SK-N-SH (cell line): ENCODE data around the gene SLC12A5. TPM values are rescaled to one million over a fixed set of nuclear protein-coding genes. Genes with fewer than 3 reads are reported as not detected.

Experiments used
- CTCF ChIA-PET: fragments of 300-600, 350-600 bp; formaldehyde crosslinking; extraction: SDS; loops from one replicate; lab custom pipeline; 2021; lab: Yijun Ruan, JAX
- POLR2A ChIA-PET: fragments of 350-600 bp; sonication (Branson Sonifier 250); formaldehyde crosslinking; extraction: SDS; loops from one replicate; lab custom pipeline; 2020; ENCODE audit warnings: antibody characterized with exemption, inconsistent platforms; lab: Yijun Ruan, JAX
- DNase-seq: peaks from one replicate; pipeline ENCODE4 v3.0.0; 2012
- H2AFZ ChIP-seq: fragments of 200-600 bp; sonication (generic); 2 replicates; pipeline ENCODE4 v1.8.1; 2016; ENCODE audit warnings: antibody characterized with exemption, mild to moderate bottlenecking, low read depth
- H3F3A ChIP-seq: fragments of 200-600 bp; sonication (generic); replicated peaks from 2 replicates; pipeline ENCODE3; 2016; ENCODE audit warnings: antibody characterized with exemption, mild to moderate bottlenecking; ENCODE audit not compliant: insufficient read depth
- H3K27ac ChIP-seq, 2 experiments: fragments of 200-500 bp in 1 of 2; fragments of 200-600 bp in 1 of 2; sonication (Bioruptor generic) in 1 of 2; sonication (generic), shearing (Covaris generic) in 1 of 2; 2 replicates each; pipeline versions ENCODE4 v1.5.1 to v1.6.1; 2014 to 2016; ENCODE audit warnings: low read depth in 2 of 2, inconsistent platforms in 1 of 2, low read length in 1 of 2, mild to moderate bottlenecking in 1 of 2, mixed read lengths in 1 of 2
- H3K27me3 ChIP-seq: fragments of 200-600 bp; sonication (generic), shearing (Covaris generic); 2 replicates; pipeline ENCODE4 v1.6.1; 2016; ENCODE audit warnings: mixed run types; ENCODE audit not compliant: insufficient read depth
- H3K36me3 ChIP-seq, 2 experiments: fragments of 200-500 bp in 1 of 2; fragments of 200-600 bp in 1 of 2; sonication (Bioruptor generic) in 1 of 2; sonication (generic) in 1 of 2; replicated peaks in 1 of 2; 2 replicates each; pipeline versions ENCODE3 to v1.5.1; 2014 to 2016; ENCODE audit warnings: low read length in 1 of 2, mild to moderate bottlenecking in 1 of 2; ENCODE audit not compliant: insufficient read depth in 2 of 2, control insufficient read depth in 1 of 2
- H3K4me1 ChIP-seq, 2 experiments: fragments of 200-500 bp in 1 of 2; fragments of 200-600 bp in 1 of 2; sonication (Bioruptor generic) in 1 of 2; sonication (generic), shearing (Covaris generic) in 1 of 2; 2 replicates each; pipeline versions ENCODE4 v1.5.1 to v1.6.1; 2014 to 2016; ENCODE audit warnings: low read depth in 1 of 2, low read length in 1 of 2, mixed run types in 1 of 2; ENCODE audit not compliant: insufficient read depth in 2 of 2, control insufficient read depth in 1 of 2
- H3K4me2 ChIP-seq: fragments of 200-600 bp; sonication (generic), shearing (Covaris generic); 2 replicates; pipeline ENCODE4 v1.6.1; 2017; ENCODE audit warnings: mixed run types
- H3K4me3 ChIP-seq, 2 experiments: fragments of 200-500 bp in 1 of 2; fragments of 200-600 bp in 1 of 2; sonication (Bioruptor generic) in 1 of 2; sonication (generic), shearing (Covaris generic) in 1 of 2; 2 replicates each; pipeline versions ENCODE4 v1.5.1 to v1.8.1; 2014 to 2016; ENCODE audit warnings: low read depth in 2 of 2, inconsistent platforms in 1 of 2, low read length in 1 of 2, mild to moderate bottlenecking in 1 of 2, mixed read lengths in 1 of 2, moderate library complexity in 1 of 2
- H3K79me2 ChIP-seq: fragments of 200-600 bp; sonication (generic); 2 replicates; pipeline ENCODE4 v1.8.1; 2017; ENCODE audit warnings: mild to moderate bottlenecking; ENCODE audit not compliant: insufficient read depth
- H3K9ac ChIP-seq: fragments of 200-600 bp; sonication (generic); 2 replicates; pipeline ENCODE4 v1.6.1; 2017; ENCODE audit warnings: mixed run types
- H3K9me2 ChIP-seq: fragments of 200-600 bp; sonication (generic); 2 replicates; pipeline ENCODE4 v1.6.1; 2017; ENCODE audit warnings: mixed run types
- H3K9me3 ChIP-seq: fragments of 200-600 bp; sonication (generic); 2 replicates; pipeline ENCODE4 v1.6.1; 2017; ENCODE audit warnings: mixed run types, mild to moderate bottlenecking, moderate library complexity
- H4K20me1 ChIP-seq: fragments of 200-600 bp; sonication (generic); 2 replicates; pipeline ENCODE4 v1.6.1; 2017; ENCODE audit warnings: mild to moderate bottlenecking, mixed run types; ENCODE audit not compliant: insufficient read depth
- ELF1 ChIP-seq: IDR thresholded peaks from 2 replicates; pipeline ENCODE4 v1.4.0; 2012
- EP300 ChIP-seq, 2 experiments: IDR thresholded peaks; 2 replicates each; pipeline versions ENCODE4 v1.4.0 to v1.6.1; 2012; ENCODE audit warnings: borderline replicate concordance in 1 of 2, low read depth in 1 of 2, low read length in 1 of 2
- EZH2phosphoT487 ChIP-seq: fragments of 200-600 bp; sonication (generic); IDR thresholded peaks from 2 replicates; pipeline ENCODE4 v1.6.1; 2017; ENCODE audit warnings: low read depth, mixed run types, mild to moderate bottlenecking, antibody characterized with exemption, moderate library complexity, borderline replicate concordance
- GABPA ChIP-seq: IDR thresholded peaks from 2 replicates; pipeline ENCODE4 v1.4.0; 2012; ENCODE audit warnings: low read depth, mild to moderate bottlenecking
- MEF2A ChIP-seq: IDR thresholded peaks from 2 replicates; pipeline ENCODE4 v1.4.0; 2012; ENCODE audit warnings: low read depth, borderline replicate concordance
- MXI1 ChIP-seq: IDR thresholded peaks from 2 replicates; pipeline ENCODE4 v1.6.1; 2012; ENCODE audit warnings: mild to moderate bottlenecking, low read depth, low read length, improper control_type of control experiment
- NRF1 ChIP-seq: IDR thresholded peaks from 2 replicates; pipeline ENCODE4 v1.6.1; 2012; ENCODE audit warnings: low read depth, mild to moderate bottlenecking, low read length
- RAD21 ChIP-seq: IDR thresholded peaks from 2 replicates; pipeline ENCODE4 v1.6.1; 2012; ENCODE audit warnings: mild to moderate bottlenecking, low read length
- RCOR1 ChIP-seq: fragments of 150-350 bp; IDR thresholded peaks from 2 replicates; pipeline ENCODE4 v1.6.1; 2017; ENCODE audit warnings: antibody characterized with exemption, low read length
- RXRA ChIP-seq: IDR thresholded peaks from 2 replicates; pipeline ENCODE4 v1.4.0; 2012; ENCODE audit warnings: low read depth, mild to moderate bottlenecking, borderline replicate concordance
- TCF12 ChIP-seq: IDR thresholded peaks from 2 replicates; pipeline ENCODE4 v1.4.0; 2012
- YY1 ChIP-seq: IDR thresholded peaks from 2 replicates; pipeline ENCODE4 v1.4.0; 2012; ENCODE audit warnings: low read depth, mild to moderate bottlenecking
- WGBS: methylation state at CpG from one replicate; pipeline ENCODE4 v1.1.6; 2017; ENCODE audit warnings: low lambda C conversion rate; 5-methylcytosine and 5-hydroxymethylcytosine counted together
- polyA plus RNA-seq, 3 experiments: library from polyadenylated mRNA; depleted of rRNA; stranded (reverse); fragments of >200 nt; gene quantifications; 2 replicates each; pipeline ENCODE4 v1.2.3, GENCODE V29; 2012
- TF ChIP-seq, protein P1 (sequence below): IDR thresholded peaks from 2 replicates; pipeline ENCODE4 v1.6.1; 2012; ENCODE audit warnings: mild to moderate bottlenecking, low read depth, low read length, moderate library complexity
- TF ChIP-seq, protein P2 (sequence below): fragments of 200-600 bp; sonication (generic); IDR thresholded peaks from 2 replicates; pipeline ENCODE4 v1.6.1; 2017; ENCODE audit warnings: antibody characterized with exemption, mild to moderate bottlenecking, moderate library complexity
- TF ChIP-seq, protein P3 (sequence below): fragments of 150-350 bp; IDR thresholded peaks from 2 replicates; pipeline ENCODE4 v1.6.1; 2016; ENCODE audit warnings: mild to moderate bottlenecking, low read depth, low read length
- TF ChIP-seq, protein P4 (sequence below): IDR thresholded peaks from 2 replicates; pipeline ENCODE4; 2012

SLC12A5 gene
- polyA plus RNA-seq, 1 of the 3 experiments (the other 2 are of a cell fraction), result 19.9 TPM

DNA sequence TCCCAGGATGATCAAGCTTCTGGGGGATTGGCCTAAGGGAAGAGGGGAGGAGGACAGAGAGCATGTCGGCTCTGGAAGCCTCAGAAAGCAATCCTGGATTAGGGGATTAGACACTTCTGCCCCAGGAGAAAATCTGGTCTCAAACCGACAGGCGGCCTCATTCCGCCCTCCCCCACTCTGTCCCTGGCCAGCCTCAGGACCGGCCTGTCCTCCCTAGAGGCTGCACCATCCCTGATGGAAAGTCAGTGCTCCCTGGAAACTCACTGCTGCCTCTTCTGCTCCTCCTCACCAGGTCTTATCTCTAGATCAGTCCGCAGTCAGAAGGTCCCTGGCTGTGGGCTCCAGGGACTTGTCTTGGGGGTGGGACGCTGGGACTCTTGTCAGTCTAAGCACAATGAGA is 905 bp upstream of the SLC12A5 start:
- peaks cover 13% of the 10 kb centered on the region for H4K20me1 ChIP-seq
- no peak overlapping the region for H3K27ac ChIP-seq
- H3K79me2 ChIP-seq, result no peaks in the 10 kb centered on the region
- no peaks in the 10 kb centered on the region for H3K9me3 ChIP-seq
- 62% methylated on average over 5 of the region's 7 CpGs for WGBS
- H3K27me3 ChIP-seq, result peaks cover 40% of the 10 kb centered on the region
- CTCF ChIA-PET, result interaction anchor here (0.7 to 4.9 kb wide), 5 partner anchors 14 to 384 kb away, joined by 3 to 43 read pairs (median 4); no protein-coding TSS in a partner anchor
- H3K4me1 ChIP-seq, result peaks cover 0 to 11% of the 10 kb centered on the region in 2 experiments; a peak in 1 of 4 replicates
- H3F3A ChIP-seq, result no peaks in the 10 kb centered on the region
- POLR2A ChIA-PET, result no interaction called here
- TF ChIP-seq, protein P1, sequence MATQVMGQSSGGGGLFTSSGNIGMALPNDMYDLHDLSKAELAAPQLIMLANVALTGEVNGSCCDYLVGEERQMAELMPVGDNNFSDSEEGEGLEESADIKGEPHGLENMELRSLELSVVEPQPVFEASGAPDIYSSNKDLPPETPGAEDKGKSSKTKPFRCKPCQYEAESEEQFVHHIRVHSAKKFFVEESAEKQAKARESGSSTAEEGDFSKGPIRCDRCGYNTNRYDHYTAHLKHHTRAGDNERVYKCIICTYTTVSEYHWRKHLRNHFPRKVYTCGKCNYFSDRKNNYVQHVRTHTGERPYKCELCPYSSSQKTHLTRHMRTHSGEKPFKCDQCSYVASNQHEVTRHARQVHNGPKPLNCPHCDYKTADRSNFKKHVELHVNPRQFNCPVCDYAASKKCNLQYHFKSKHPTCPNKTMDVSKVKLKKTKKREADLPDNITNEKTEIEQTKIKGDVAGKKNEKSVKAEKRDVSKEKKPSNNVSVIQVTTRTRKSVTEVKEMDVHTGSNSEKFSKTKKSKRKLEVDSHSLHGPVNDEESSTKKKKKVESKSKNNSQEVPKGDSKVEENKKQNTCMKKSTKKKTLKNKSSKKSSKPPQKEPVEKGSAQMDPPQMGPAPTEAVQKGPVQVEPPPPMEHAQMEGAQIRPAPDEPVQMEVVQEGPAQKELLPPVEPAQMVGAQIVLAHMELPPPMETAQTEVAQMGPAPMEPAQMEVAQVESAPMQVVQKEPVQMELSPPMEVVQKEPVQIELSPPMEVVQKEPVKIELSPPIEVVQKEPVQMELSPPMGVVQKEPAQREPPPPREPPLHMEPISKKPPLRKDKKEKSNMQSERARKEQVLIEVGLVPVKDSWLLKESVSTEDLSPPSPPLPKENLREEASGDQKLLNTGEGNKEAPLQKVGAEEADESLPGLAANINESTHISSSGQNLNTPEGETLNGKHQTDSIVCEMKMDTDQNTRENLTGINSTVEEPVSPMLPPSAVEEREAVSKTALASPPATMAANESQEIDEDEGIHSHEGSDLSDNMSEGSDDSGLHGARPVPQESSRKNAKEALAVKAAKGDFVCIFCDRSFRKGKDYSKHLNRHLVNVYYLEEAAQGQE, result 0 out of 2 replicates have a peak, but pooled peaks have one; percentile 29
- TF ChIP-seq, protein P2, sequence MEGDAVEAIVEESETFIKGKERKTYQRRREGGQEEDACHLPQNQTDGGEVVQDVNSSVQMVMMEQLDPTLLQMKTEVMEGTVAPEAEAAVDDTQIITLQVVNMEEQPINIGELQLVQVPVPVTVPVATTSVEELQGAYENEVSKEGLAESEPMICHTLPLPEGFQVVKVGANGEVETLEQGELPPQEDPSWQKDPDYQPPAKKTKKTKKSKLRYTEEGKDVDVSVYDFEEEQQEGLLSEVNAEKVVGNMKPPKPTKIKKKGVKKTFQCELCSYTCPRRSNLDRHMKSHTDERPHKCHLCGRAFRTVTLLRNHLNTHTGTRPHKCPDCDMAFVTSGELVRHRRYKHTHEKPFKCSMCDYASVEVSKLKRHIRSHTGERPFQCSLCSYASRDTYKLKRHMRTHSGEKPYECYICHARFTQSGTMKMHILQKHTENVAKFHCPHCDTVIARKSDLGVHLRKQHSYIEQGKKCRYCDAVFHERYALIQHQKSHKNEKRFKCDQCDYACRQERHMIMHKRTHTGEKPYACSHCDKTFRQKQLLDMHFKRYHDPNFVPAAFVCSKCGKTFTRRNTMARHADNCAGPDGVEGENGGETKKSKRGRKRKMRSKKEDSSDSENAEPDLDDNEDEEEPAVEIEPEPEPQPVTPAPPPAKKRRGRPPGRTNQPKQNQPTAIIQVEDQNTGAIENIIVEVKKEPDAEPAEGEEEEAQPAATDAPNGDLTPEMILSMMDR, result no peak
- no peak for TF ChIP-seq RAD21
- TF ChIP-seq MEF2A, result no peak
- no peak for TF ChIP-seq YY1
- no peak for TF ChIP-seq EP300 (IDR thresholded peaks at IDR 0.05; ENCODE audit: borderline replicate concordance in 1 of 2, low read depth in 1 of 2, low read length in 1 of 2)
- TF ChIP-seq, protein P3, sequence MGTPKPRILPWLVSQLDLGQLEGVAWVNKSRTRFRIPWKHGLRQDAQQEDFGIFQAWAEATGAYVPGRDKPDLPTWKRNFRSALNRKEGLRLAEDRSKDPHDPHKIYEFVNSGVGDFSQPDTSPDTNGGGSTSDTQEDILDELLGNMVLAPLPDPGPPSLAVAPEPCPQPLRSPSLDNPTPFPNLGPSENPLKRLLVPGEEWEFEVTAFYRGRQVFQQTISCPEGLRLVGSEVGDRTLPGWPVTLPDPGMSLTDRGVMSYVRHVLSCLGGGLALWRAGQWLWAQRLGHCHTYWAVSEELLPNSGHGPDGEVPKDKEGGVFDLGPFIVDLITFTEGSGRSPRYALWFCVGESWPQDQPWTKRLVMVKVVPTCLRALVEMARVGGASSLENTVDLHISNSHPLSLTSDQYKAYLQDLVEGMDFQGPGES, result no peak
- H2AFZ ChIP-seq, result no peak overlapping the region
- DNase-seq, result no peak
- H3K4me3 ChIP-seq, result no peak overlapping the region
- H3K4me2 ChIP-seq, result no peak overlapping the region
- no peaks in the 10 kb centered on the region for H3K9me2 ChIP-seq
- H3K9ac ChIP-seq, result no peak overlapping the region
- no peaks in the 10 kb centered on the region for H3K36me3 ChIP-seq

DNA sequence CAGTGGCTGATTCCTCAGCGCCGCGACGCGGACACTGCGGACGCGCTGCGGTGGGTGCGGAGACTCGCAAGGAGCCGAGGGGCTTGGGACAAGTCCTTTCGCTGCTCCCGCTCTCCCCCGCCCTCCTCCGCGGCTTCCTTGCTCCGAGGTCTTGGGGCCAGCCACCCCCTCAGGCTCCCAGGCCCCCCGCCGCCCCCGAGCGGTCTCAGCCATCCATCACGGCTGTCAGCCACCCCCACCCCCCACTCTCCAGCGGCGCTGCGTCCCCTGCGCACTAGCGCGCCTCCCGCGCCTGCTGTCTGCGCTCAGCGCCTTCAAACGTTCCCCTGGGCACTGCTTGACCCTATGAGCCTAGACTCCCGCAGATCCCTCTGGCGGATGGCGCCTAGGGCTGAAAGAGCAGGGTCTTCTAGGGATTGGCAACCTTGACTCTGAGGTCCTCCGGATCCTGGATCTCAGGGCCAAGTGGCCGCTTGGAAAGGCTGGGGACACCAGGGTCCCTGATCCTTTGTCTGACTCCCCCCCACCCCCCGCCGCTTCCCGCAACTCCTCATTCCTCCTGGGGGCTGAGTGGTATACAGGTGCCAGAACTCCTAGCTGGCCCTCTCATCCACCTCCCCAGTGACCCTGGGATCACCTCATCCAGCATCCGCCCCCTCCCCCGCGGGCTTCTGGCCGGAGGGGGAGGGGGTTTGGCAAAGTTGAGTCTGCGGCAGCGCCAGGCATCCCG is 1.4 kb downstream of the SLC12A5 start:
- peaks cover 41% of the 10 kb centered on the region for H3K27me3 ChIP-seq
- CTCF ChIA-PET, result interaction anchor here (0.6 to 4.9 kb wide), 5 partner anchors 17 to 661 kb away, joined by 3 to 43 read pairs (median 4); no protein-coding TSS in a partner anchor
- WGBS, result 8% methylated on average over 27 of the region's 49 CpGs
- TF ChIP-seq NRF1, result no peak
- TF ChIP-seq ELF1, result no peak
- TF ChIP-seq RAD21, result no peak
- TF ChIP-seq RXRA, result no peak
- TF ChIP-seq MXI1, result no peak
- TF ChIP-seq EZH2phosphoT487, result no peak
- TF ChIP-seq MEF2A, result no peak
- TF ChIP-seq GABPA, result no peak
- no peak for TF ChIP-seq RCOR1
- TF ChIP-seq TCF12, result no peak
- TF ChIP-seq, protein P4, sequence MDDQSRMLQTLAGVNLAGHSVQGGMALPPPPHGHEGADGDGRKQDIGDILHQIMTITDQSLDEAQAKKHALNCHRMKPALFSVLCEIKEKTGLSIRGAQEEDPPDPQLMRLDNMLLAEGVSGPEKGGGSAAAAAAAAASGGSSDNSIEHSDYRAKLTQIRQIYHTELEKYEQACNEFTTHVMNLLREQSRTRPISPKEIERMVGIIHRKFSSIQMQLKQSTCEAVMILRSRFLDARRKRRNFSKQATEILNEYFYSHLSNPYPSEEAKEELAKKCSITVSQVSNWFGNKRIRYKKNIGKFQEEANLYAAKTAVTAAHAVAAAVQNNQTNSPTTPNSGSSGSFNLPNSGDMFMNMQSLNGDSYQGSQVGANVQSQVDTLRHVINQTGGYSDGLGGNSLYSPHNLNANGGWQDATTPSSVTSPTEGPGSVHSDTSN, result no peak
- TF ChIP-seq, protein P2, result no peak

More for the DNA sequence above, 1.4 kb downstream of the SLC12A5 start:
- no peak overlapping the region for H3K27ac ChIP-seq
- peaks cover 0 to 11% of the 10 kb centered on the region in 2 experiments; a peak in 1 of 4 replicates for H3K4me1 ChIP-seq
- peaks cover 13% of the 10 kb centered on the region for H4K20me1 ChIP-seq
- H3K9me2 ChIP-seq, result no peaks in the 10 kb centered on the region
- no peak overlapping the region for H2AFZ ChIP-seq
- POLR2A ChIA-PET, result interaction anchor here (1.0 kb wide), 1 partner anchor 121 kb away, joined by 3 read pairs; no protein-coding TSS in a partner anchor
- no peak overlapping the region for H3K4me3 ChIP-seq
- no peaks in the 10 kb centered on the region for H3F3A ChIP-seq
- H3K36me3 ChIP-seq, result no peaks in the 10 kb centered on the region
- no peak overlapping the region for H3K9ac ChIP-seq
- no peaks in the 10 kb centered on the region for H3K9me3 ChIP-seq
- DNase-seq, result peak; percentile 63
- no peak overlapping the region for H3K4me2 ChIP-seq
- H3K79me2 ChIP-seq, result no peaks in the 10 kb centered on the region
